DMS153 treated with DMSO at 0.1 percent for 48 hours (cell line): ENCODE data around the gene CLSTN2.

ENCODE experiments used
- DNase-seq: peaks from one replicate; lab custom pipeline; 2025; ENCODE audit not compliant: unreplicated experiment; lab: John Stamatoyannopoulos, UW

Gene CLSTN2

DNA sequence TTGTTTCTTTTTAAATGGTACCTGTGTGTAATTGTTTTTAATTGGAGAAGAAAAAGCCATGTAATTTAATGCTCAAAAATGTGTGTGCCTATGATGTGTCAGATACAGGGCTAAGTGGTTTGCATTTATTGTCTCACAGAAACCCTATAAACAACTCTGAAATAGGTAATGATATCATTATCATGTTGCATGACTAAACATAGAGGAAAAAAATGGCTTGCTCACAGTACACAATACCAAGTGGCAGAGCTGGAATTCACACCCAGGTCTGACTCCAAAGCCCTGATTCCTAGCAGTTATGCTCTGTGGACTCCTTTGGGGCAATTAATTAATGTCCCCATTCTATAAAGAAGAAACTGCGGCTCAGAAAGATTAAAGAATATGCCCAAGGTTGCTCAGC, 505.5 kb downstream of the CLSTN2 start:
- DNase-seq: no peak

DNA sequence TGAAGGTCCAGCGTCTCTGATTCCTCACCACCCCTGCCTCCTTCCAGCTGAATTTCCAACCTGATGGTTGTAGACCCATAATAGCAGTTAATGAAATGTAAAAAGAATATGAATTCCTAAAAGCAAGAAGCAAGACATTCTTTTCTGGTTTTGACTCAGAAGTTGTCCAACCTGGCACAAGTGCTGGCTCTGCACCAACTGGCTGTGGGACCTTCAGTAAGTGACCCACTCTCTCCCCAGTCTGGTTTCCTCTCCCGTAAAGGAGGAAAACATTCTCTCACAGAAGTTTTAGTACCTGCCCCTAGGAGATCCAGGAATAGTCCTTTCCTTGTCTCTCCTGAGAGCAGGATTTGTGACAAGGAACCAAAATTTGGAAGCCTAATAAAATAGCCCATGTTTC, 506.0 kb downstream of the CLSTN2 start:
- DNase-seq: no peak

DNA sequence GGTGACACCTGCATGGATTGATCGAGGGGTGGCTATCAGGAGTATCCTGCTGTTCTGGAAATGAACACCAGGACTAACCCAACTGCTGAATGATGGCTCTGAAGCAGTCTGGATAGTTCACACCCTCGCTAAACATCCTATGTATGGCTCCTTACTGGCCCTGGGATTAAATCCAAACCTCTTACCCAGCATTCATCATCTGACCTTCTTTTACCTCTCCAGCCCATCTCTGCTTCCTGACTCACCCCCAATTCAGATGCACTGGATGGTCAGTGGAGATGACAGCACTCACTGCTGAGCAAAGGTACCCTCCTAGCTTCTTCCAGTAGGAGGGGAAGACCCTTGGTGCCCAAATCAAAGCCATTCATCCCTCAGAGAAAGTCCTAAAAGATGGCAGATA, 507.6 kb downstream of the CLSTN2 start:
- DNase-seq: no peak

DNA sequence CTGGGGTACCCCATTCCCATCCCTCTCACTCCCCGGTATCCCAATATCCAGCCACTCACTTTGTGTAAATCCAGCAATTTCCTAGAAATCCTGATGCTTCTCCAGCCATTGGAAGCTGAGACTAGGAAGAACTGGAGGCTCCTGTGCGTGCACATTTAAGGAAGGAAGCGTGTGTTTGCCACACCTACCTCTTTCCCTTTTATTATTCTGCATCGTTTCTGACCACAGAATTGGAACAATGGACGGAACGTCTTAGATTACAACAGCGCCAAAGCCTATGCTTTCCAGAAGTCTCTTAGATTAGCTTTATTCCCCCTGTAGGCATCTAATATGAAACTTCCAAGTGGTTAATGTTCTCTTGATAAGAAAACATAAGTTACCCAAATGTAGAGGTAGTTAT, 508.1 kb downstream of the CLSTN2 start:
- DNase-seq: no peak

DNA sequence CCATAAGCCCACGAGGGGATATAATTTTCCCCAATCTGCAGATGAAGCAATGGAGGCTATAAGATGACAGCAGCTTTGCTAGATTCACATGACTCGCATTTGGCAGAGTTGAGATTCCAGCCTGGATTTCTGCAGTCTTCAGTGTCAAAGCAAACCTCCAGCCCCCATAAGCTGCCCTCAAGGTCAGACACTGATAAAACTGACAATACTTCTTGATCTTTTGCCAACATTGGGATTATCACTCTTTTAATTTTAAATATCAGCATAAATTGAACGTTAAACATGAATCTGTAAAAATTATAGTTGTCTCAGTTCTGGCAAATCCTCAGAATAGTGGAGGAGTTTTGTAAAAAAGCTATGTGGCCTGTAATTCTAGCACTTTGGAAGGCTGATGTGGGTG, 508.8 kb downstream of the CLSTN2 start:
- DNase-seq: no peak

DNA sequence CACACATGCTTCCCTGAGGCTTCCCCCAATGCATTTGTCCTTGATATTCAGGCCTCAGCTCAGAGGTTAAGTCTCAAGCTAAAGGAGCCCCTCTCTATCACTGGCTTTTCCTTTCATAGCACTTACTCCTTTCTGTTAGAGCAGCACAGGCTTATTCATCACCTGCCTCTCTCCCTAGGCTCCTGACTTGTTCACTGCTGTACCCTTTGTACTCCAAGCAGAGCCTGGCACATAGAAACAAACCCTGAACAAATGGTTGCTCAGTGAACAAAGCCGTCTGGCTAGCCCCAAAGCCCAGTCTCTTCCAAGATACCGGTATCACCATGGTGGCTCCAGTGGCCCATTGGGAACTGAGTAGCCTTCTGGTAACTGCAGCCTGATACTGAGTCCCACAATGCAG, 511.7 kb downstream of the CLSTN2 start:
- DNase-seq: no peak

DNA sequence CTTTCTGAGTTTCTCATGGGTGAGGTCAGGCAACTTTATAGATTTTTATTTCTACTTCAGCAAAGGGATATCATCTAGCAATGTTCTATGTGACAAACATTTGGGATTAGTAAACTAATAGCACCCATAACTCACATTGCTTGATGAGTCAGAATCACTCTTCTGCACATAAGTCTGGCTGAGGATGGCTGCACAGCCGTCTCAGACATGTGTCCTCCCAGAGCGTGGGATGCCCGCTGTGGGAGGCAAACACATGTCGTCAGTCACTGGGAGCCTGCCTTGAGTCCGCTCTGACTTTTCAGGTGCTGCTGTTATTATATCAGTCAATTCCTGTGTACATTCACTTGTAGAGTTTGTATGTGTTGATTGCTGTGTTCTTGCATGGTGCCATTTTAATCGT, 512.2 kb downstream of the CLSTN2 start:
- no peak for DNase-seq

DNA sequence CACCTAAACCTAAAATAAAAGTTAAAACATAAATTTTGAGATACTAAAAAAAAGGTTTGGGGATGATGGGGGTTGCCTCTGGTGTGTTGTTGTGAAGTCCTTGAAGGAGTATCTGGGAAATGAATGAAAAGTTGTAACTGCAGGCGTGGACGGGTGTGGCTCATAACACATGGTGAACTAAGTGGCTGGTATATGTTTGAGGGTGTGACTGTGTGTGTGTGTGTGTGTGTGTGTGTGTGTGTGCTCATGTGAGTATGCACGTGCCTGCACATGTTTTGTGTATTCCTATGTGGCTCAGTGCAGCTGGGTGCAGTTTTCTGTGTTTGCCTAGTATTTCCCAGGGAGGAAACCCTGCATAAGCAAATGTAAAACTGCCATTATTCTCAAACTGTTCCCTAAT, 513.0 kb downstream of the CLSTN2 start:
- DNase-seq: no peak

DNA sequence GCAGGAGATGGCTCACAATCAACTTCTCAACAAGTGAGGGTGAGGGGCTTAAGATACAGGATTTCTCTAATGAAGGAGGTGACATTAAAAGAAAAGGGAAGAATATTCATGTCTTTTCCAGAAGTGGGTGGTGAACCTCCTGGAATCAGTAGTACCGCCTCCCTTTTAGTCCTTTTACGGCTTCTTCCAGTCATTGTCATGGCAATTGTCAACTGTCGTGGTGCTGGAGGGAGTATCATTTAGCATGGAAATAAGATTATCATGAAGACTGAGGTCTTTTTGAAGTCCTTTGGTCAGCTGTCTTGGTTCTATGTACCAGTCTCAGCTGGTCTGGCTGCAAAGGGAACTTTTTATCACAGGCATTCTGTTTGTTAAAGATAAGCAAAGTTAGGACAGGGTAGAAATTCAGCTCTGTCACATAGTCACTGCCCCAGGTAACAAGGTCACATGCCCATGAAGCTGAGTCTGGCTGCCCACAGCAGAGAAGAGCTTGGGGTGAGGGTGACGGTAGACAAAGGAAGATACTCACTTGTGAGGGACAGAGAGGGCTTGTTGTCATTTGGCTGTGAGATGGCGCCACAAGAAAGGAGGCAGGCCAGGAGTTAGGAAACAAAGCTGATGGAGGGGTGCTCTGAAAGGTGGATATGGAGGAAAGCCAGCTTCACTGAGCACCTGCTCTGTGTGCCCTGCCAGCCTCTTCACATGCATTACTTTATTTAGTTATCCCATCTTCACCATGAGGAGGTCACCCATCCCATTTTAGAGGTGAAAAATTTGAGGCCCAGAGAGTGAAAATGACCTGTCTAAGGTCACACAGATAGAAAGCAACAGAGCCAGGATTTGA, 514.6 kb downstream of the CLSTN2 start:
- DNase-seq: no peak

DNA sequence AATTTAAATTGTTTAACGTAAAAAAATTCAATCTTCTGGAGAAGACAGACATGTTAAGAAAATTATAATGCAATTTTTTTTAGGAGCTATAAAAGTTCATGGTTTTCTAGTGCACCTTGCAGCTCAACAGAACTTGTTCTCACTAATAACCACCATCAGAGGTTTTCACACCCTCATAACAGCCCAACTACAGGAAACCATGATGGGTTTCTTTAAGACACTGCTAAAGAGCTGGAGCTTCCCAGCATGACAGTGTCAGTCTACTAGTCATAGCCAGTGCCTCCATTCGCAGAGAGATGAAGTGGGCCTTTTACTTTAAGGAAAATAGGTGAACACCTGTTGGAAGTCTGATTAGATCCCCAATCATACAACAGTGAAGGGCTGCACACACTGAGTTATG, 518.8 kb downstream of the CLSTN2 start:
- no peak for DNase-seq

DNA sequence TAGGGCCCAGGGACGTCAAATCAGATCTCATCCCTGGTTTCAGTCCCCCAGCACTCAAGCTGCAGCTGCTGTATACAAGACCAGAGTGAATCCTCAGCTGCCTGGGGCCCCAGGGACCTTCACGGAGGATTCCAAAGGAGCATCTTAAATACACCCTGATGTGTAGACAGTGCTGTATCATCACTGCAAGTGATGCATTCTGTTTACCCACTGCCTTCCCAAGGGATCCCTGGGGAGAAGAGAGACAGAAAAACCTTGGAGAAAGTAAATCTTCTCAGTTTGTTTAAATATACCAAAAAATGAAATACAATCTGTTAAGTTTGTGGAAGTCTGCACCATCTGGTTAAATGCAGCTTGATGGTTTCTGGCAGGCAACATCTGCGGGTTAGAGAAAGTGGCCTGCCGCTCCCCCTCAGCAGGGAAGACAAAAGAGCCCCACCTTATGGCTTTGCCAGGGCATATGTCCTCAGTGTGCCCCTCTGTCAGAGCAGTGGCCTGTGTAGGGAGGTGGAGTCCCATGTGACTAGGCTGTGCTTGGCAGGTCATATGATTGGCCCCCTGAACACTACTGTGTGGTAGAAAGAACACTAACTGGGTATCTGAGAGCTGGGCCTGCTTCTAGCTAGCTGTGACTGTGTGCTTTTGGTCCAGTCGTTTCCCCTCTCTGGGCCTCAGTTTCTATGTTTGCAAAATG, 520.7 kb downstream of the CLSTN2 start:
- no peak for DNase-seq

DNA sequence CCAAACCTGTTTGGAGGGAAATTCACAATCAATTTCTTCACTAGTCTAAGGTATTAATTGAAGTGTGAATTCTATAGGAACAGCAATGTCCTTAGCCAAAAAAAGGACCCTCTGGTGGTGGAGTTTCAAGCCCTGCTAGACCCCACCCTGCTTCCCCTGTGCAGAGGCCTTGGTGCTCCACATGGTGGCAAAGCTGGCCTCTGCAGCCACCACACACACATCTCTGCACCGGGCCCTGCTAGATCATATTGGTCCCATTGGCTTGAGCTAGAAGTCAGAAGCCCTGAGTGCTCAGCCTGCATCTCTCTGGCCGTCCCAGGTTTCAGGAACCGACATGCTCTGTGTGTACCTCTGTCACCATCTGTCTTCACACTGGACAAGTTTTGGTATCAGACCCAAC, 522.0 kb downstream of the CLSTN2 start:
- no peak for DNase-seq

DNA sequence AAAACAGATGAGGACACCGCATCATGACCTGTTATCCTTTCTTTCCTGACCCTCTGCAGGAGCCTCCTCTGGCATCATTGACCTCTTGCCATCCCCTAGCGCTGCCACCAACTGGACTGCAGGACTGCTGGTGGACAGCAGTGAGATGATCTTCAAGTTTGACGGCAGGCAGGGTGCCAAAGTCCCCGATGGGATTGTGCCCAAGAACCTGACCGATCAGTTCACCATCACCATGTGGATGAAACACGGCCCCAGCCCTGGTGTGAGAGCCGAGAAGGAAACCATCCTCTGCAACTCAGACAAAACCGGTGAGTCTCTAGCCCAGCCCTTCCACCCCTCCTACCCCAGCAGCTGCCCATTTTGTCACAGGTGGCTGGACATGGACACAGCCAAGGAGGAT, 524.5 kb downstream of the CLSTN2 start:
- DNase-seq: no peak

DNA sequence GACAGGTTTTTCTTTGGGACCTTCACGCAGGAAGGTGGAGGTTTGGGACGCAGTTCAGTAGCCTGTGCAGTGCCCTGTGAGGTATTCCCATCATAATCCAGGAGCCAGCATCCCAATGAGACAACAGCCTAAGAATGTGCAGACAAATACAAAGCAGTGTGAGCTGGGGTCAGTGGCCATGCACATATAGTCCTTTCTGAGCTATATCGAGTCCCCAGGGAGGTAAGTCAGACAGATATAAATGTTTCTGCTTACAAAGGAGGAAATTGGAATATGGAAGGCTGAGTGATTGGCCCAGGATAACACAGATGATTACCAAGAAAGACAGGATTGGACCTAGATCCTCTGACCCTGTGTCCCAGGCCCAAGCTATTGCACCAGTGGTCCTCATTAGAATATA, 526.3 kb downstream of the CLSTN2 start:
- DNase-seq: no peak

DNA sequence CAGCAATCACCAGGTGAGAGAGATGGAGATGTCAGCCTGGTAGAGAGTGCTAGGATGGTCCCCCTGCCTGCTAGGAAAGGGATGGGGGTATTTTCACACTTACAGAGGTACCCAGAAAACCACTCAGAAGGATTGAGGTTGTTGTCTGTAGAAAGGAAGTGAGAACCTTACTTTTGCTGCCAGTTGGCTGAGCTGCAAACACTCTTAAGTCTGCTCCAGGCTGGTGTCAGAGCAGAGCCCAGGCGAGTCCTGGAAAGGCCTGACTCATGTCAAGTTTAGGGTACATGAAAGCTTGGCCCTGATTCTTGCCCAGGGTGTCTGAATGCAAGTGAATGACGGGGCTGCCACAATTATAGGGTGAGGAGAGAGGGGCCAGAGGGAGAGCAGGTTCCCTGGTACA, 528.4 kb downstream of the CLSTN2 start:
- no peak for DNase-seq

DNA sequence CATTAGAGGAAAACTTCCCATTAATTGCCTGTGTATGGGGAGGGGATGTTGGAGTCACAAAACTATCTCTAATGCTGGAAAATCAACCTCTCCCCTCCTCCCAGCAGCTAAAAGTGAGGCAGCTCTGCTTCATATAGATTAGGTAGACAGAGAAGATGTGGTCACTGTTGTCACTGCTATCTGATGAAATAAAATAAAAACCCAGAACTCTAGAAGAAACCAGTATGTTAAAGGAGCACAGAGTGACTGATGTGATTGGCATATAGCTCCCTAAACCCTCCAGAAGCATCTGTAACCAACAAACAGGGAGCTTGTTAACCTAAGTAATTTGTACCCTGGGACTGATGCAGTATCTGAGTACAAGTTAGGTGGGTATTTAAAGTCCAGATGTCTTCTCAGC, 531.0 kb downstream of the CLSTN2 start:
- DNase-seq: no peak

DNA sequence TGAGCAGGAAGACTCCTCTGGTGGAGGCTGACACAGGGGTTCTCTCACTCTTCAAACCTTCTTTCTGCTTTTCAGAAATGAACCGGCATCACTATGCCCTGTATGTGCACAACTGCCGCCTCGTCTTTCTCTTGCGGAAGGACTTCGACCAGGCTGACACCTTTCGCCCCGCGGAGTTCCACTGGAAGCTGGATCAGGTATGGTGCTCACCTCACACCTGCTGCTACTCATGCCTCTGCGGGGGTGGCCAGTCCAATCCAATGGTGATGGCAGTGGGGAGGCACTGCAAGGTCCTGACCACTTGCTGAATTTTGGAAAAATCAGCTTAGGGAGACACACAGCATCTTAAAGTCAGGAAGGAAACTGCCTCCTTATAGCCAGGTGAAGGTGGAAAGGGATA, 531.5 kb downstream of the CLSTN2 start:
- no peak for DNase-seq

DNA sequence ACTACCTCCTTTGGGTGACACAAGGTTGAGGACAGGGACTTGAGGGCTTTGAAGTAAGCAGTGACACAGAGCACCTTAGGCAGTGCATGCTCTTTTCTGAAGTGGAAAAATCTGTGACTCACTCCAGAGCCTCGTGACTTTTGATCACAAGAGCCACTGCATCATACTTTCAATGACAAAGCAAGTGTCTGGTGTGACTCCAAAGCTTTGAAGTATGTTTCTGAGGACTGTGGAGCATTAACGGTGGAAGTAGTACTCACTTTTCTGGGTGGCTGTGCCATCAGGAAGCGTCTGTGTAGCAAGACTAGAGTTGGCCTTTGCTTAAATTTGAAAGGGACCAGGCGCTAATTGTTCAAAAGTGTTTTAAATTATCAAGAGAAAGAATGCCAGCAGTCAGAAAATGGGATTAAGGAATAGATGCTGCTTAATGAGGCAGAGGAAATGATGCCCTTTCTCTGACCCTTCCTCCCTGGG, 532.2 kb downstream of the CLSTN2 start:
- DNase-seq: no peak

DNA sequence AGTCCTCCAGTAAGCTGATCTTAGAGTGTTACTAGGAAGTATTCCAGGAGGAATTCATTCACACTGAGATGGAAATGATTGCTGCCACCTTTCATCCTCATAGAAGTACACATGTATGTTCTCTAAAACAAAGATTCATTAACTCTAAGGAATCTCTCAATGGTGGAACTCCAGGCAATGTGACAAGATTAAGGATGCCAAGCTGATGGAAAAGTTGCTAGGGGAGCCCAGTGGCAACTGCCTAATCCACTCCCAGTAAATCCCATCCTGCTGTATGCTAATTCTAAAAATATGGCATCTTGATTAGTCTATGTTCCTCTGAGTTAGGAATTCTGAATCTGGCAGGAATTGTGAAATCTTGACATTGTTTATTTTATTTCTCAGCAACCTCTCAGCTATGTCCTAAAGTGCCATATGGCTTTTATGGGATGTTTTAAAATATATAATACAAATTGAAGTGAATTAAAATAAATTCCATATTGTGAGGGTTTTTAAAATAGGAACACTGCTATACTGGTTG, 532.9 kb downstream of the CLSTN2 start:
- DNase-seq: no peak

DNA sequence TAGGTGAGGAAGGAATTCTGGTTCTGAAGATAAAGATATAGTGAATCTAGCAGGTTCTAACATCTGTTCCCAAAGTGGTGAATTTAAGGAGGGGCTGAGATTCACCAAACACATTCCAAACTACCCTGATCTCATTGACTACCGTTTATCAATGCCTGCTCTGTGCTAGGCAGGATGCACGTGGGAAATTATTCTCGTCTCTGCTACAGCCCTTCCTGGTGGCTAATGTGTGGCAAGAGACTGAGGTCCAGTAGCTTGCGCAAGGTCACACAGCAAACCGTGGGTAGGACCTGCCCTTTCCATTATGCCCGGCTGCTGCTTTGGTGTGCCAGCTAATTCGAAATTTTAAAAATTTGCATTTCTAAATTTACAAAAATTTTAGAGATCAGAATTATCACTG, 533.4 kb downstream of the CLSTN2 start:
- DNase-seq: no peak

DNA sequence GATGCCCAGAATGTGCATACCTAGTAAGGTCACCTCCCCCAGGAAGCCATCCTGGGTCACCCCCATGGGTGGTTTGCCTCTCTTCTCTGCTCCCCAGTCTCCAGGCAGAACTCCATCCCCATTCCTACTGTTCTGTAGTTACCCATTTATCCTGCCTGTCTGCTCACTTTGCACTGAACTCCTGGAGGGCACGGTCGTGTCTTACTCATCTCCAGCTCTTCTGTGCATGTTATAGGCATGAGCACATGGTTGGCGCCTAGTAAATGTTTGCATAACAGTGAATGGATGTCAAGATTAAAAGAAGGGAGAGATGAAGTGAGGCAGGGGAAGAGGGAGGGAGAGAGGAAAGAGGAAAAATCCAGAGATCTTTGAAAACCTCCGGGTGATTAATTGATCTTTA, 534.5 kb downstream of the CLSTN2 start:
- DNase-seq: no peak

DNA sequence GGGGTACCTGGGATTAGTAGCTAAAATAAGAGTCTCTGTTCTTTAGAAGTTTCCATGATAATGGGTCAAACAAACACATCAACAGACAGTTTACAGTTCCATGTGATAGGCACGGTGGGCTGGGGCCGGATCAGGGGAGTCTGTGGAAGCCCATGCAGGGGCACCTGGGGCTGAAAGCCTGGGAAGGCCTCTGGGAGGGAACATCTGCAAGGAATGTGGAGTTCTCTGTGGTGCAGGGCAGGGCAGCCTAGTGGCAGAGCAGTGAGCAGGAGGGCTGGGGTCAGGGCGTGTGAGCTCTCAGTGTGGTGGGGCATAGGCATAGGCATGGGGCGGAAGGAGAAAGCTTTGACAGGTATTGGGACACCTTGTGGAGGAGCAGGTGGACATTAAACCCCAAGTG, 535.2 kb downstream of the CLSTN2 start:
- DNase-seq: no peak
